A172 (cell line): ENCODE measurements around the gene STARD13. TPM values are rescaled to one million over a fixed set of nuclear protein-coding genes. Genes with fewer than 3 reads are reported as not detected.

Source experiments
- DNase-seq: peaks from one replicate; pipeline ENCODE4 v3.0.0-alpha.2; 2015; ENCODE audit warnings: low spot score
- total RNA-seq: library from RNA; depleted of rRNA; stranded (reverse); fragments of >200 nt; shearing (Covaris generic); gene quantifications from 2 replicates; pipeline ENCODE4 v1.2.3, GENCODE V29; 2014; rRNA removed

STARD13 gene, protein sequence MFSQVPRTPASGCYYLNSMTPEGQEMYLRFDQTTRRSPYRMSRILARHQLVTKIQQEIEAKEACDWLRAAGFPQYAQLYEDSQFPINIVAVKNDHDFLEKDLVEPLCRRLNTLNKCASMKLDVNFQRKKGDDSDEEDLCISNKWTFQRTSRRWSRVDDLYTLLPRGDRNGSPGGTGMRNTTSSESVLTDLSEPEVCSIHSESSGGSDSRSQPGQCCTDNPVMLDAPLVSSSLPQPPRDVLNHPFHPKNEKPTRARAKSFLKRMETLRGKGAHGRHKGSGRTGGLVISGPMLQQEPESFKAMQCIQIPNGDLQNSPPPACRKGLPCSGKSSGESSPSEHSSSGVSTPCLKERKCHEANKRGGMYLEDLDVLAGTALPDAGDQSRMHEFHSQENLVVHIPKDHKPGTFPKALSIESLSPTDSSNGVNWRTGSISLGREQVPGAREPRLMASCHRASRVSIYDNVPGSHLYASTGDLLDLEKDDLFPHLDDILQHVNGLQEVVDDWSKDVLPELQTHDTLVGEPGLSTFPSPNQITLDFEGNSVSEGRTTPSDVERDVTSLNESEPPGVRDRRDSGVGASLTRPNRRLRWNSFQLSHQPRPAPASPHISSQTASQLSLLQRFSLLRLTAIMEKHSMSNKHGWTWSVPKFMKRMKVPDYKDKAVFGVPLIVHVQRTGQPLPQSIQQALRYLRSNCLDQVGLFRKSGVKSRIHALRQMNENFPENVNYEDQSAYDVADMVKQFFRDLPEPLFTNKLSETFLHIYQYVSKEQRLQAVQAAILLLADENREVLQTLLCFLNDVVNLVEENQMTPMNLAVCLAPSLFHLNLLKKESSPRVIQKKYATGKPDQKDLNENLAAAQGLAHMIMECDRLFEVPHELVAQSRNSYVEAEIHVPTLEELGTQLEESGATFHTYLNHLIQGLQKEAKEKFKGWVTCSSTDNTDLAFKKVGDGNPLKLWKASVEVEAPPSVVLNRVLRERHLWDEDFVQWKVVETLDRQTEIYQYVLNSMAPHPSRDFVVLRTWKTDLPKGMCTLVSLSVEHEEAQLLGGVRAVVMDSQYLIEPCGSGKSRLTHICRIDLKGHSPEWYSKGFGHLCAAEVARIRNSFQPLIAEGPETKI
- total RNA-seq, result 8.3 and 9.0 TPM in 2 replicates

DNA sequence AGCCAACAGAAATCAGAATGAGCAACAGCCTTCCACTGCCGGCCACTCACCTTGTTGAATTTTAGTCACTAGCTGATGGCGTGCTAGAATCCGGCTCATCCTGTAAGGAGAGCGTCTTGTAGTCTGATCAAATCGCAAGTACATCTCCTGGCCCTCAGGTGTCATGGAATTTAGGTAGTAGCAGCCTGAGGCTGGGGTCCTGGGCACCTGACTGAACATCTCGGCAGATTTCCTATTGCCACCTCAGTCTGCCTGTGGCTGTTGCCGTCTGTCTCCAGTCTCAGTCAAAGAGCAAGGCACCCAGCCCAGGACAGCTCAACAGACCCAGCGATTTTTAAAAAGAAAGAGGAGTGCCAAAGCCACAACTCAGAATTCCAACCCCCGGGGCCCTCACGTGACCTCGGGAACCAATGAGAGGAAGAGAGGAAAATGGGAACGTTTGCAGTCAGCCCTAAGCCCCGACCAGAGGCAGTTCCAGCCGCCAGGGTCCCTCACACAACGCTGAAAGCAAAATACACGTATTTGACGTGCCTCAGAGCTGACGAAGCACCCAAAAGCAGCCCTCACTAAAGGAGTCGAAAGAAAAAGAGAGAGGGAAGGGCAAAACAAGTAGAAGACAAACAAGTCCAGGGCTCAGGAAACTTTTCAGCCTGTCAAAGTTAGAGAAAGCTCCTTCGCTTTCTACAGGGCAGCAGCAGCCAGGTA is at the start of gene STARD13:
Gene STARD13 (minus strand): TSS at position 336 of the 705 bp plus-strand sequence. CDS start 117 bp downstream, at position 219.
- peak; percentile 96 for DNase-seq

DNA sequence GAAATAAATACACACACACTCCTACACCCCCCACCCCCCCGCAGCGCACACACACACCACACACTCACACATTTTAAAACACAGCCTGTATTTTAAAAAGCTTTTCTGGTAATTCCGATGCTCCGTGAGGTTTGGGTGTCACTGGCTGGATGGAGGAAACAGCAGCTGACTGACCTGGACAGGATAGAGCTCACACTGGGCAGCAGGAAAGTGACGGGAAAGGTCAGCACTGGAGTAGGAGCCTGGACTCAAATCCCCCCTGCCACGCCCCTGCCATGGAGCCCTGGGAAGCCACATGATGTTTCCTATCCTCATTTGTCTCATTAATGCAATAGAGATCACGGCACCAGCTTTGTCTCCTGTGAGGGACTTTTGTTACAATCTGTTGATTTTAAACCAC is 49.3 kb upstream of the STARD13 start:
- no peak for DNase-seq

DNA sequence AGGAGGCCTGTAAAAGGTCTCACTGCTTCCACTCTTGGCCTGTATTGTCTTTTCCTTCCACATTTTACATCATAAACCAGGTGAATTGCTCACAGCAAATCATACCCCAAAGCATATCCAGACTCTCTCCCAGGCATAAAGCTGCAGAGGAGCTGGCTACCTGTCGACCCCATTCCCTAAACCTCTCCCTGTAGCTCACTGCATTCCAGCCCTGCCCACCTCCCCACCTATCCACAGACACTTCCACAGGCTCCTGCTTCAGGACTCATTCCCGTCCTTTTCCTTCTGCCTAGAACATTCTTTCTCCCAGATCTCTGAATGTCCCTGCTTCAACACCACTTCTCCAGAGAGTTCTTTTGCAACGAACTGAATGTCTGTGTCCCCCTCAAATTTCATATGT is 46.4 kb upstream of the STARD13 start:
- DNase-seq, result no peak

DNA sequence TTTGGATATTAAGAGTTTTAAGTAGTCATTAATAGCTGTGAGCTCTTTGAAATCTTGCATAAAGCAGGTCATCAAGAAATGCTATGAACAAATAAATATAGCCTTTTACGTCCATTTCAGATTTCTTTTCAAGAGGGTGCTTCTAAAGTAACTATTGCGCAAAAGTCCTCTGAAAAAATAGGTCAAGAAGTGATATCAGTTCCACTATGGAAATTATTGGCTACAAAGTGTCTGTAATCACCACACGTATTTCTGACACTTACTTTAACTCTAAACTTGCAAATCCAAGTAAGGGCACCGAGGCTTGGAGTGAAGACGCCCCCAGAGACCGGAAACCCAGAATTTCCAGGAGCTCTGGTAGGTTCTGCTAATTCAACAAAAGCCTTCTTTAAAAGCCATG is 44.9 kb upstream of the STARD13 start:
- no peak for DNase-seq

DNA sequence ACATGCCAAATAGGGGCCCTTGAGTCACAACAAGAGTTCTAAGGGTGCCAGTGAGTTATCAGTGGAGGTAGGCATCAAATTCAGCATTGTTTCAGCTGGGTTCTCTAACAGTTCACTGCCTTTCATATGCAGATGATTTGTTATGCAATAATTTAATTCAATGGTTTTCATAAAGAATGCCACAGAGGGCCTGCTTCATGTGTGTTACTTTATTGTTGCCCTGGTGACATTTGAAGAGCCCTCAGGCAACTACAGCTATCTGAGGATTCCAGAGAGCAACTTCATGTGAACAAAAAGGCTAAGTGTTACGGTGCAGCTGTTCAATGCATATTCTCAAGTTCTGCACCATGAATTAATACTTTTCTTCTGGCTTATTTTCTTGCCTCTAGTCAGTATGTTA is 43.1 kb upstream of the STARD13 start:
- DNase-seq, result no peak

DNA sequence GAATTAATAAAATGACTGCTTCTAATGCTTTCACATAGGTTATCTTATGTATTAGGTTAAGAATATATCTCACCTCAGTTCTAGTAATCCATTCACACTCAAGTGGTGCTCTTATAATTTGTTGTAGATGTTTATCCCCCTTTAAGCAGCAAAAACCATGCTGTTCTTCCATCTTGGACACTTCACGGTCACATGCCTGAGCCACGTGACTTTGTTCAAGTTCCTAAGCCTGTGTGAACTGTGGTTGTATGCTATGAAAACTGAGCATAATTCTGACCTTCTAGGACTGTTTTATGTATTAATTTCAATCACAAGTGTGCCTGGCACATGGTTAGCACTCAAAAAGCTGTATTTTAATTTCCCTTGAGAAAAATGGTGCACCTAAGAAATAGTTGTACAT is 41.2 kb upstream of the STARD13 start:
- DNase-seq, result no peak

DNA sequence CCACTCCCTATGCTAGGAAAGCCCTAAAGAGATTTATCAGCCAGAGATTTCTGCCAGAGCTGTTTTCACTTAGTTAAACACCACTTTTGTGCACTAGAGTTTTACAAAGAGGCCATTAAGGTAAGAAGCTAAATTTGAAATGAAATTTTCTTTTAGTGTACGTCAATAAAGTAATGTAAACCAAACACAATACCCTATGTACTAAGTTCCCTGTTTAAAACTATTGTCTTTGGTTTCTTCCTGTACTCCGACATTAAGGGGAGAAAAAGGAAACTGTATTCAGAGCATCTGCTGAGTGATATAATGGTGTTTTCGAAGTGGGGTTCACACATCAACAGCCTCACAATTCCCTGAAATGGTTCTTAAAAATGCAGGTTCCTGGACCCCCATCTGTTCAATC is 40.7 kb upstream of the STARD13 start:
- DNase-seq, result no peak

DNA sequence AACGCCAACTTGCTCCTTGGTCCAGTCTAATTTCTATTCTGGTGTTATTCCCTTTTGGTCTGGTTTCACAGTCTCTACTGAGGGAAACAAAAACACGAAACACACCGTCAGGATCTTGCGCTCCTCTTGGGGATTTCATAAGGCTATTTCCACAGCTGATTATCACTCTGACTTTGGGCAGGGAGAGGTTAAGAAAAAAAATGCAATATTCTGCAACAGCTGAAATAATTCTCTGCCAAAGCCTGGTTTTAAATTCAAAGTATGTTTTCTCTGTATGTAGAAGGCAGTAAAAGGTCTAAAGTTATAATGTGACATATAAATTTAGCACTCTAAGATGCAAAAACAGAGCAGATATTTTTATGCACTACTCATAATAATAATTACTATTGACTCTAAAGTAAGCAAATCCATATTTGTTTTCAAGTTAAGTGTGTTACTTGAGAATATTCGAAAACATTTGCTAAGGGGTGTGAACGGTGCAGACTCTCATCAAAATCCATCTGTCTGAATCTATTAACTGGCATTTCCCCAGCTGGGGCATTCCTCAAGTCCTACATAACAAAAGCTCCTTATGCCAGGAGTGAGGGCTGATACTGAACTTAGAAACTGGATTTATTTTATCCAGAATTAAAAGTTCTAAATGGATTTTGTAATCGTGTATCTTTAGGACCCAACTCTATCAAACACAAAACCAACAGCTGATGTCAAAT is 38.4 kb upstream of the STARD13 start:
- DNase-seq, result no peak

DNA sequence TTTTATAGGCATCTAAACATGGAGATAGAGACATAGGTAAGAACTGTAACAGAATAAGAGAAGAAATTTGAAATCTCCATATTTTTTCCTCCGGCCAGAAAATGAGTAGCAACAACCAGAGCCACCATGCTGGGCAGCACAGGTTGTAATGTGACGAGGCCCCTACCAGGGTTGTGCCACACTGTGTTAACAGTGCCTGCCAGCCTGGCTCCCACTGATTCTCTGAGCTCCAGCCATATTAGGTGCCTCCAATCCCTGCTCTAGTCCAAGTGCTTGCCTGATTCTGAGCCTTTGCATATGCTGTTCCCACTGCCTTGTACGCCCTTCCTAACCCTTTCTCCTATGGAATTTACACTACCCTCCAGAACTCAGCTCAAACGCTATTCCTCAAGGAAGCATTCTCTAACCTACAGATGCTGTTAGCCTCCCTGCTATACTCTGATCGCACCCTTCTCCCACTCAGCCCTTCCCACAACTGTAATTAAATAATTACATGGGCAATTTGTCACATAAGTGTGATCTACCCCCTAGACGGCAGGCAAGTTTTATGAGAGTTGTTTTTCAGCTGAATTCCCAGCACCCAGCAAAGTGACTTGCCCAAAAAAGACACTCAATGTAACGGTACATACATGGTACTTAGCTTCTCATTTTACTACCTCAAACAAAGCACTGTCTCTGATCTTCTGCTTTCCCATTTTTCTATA is 37.6 kb upstream of the STARD13 start:
- no peak for DNase-seq

DNA sequence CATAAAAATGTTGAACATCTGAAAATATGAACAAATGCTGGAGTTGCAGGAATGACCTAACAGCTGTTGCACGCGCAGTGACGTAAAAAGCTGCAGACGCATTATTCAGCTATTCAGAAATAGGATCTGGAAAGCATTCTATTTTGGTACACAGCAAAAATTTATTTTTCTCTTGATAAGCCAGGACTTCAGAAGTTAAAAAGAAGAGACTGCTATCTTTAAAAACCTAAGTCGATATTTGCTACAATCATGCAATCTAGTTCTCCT is 36.9 kb upstream of the STARD13 start:
- DNase-seq, result no peak

DNA sequence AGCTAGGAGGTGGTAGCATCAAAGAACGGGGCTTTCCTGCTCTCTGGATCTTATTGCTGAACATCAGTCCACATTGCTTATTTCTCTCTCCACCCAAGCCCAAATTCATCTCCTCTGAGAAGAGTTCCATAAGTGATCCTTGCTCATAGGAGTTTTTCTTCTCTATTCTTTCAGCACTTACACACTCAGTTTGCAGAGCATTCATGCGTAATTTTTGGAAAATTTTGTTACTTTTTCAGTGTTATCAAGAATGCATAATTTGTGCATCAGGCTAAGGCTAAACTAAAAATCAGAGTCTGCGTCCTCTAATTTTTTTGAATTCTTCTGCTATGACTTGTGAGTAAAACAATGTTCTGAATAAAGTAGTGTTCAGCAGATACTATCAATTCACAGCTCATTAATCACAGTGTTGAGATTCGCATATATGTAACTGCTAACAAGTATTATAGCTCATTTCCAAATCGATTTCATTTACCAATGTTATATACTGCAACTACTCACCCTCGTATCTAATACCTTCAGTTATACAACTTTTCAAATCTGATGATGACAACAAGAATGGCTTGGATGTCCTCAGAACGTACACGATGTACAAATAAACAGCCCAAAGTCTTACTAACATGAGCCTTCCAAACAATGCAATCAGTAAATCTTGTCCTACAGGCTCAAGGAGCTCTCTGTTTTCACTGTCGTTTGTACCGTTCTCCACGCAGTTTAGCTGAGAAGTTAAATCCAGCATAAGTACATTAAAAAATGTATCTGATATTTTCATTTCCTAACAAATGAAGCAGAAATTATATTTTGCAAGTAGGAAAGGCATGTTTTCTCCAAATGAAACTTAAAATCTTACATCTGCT is 36.4 kb upstream of the STARD13 start:
- no peak for DNase-seq

DNA sequence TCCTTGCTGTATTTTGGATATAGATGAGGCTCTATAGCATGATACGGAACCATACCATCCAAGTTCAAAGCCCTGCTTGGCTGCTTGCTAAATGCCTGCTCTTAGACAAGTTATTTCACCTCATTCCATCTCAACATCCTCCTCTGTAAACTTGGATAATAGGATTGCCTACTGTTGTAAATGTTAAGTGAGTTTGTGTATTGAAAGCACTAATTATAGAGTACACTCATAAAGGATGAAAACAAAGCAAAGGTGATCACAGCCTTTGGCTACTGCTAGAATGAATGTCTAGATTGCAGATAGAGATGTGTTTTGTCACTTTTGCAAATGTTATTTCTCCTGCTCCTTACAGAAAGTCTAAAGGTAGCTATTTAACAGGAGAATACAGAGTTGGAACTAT is 34.3 kb upstream of the STARD13 start:
- no peak for DNase-seq

DNA sequence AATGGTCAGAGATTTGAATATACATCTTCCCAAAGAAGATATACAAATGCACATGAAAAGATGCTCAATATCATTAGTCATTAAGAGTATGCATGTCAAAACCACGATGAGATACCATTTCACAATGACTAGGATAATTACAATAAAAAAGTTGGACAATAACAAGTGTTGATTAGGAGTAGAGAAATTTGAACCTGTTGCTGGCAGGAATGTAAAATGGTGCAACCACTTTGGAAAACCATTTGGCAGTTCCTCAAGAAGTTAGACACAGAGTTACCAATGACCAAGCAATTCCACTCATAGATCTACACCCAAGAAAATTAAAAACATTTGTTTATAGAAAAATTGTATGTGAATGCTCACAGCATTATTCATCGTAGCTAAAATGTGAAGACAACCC is 33.2 kb upstream of the STARD13 start:
- DNase-seq, result no peak

DNA sequence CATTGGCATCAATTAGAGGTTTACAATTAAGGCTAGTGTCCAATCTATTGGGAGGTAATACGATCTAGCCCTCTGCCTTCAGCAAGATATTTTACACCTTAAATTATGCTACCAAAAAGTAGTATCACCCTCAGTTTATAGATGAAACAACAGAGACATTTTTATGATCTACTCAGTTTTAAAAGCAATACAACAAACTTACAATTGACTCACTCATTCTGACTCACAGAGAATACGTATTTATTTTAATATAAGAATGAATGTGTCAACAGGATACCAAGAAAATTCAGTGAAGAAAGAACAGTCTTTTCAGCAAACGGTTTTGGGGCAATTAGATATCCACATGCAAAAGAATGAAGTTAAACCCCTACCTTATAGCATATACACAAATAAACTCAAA is 32.5 kb upstream of the STARD13 start:
- no peak for DNase-seq

DNA sequence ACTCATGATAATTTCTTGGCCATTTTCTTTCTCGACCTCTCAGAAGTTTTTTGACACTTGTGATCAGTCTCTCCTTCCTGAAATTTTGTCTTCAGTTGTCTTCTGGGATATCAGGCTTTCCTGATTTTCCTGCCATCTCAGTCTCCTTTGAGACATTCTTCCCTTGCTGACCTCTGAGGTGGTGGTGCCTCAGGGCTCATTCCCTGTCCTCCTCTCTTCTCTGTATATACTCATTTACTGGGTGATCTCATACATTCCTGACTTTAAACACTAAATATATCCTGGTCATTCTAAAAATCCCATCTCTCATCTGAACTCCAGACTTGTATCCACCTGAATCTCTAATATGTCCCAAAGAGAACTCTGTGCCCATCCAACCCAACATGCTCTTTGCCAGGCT is 31.3 kb upstream of the STARD13 start:
- DNase-seq, result no peak

DNA sequence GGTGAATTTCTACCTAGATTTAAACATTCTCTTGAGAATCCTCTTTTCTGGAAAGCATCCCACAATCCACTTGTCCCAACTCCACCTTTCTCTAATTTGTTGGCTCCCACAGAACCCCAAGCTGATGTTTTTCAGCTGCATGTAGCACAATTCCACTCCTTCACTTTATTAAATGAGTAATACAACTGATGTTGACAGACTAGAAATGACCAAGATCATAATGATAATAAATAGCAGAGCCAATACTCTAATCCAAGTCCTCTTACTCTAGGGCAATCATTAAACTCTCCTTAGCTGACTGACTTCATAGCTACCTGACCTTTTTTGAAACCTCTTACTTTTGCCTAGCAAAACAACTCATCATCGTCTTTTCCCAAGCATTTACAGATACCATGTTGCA is 27.9 kb upstream of the STARD13 start:
- no peak for DNase-seq

DNA sequence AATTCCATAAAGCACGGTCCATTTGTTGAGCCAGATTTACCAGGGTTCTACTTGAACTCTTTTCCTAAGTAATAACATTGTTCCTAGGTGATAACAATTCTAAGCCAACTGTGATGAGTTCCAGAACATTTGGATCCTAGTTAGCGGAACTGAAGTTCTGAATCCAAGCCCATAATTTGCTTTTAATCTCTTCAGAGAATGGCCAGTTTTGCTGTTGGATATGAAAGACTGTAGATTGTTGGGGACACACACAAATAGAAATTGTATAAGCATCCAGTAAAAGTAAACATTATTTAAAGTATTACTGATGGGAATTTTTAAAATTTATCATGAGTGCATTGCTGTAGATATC is 27.3 kb upstream of the STARD13 start:
- DNase-seq, result no peak

DNA sequence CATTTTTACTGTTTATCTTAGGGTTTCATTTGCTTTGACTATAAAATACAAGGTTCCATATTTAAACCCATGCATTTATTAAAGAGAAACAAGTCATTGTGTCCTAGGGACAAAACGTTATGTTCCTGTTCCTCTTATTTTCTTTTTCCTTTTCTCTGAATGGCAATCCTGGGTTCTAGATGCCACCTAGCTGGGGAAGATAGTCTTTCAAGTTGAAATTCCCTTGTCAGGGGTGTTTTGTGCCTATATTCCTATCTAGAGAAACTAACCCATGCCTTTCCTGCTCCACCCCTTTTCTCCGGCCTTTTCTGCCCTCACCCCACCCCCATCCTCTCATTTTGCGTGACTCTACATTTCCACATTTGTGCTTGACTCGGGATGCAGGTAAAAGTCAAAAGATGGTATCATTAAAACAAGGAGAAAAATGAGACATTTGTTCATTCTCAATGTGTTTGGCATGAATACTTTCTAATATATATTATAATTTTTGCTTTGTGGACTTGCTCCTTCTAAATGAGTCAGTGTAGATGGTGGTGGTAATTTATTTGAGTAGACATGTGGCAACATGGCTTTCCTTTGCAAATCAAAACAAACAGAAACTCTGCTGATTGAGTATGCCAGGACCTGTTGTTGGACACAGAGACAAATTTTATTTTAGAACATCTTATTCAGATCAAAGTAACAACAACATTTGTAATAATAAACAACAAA is 26.8 kb upstream of the STARD13 start:
- DNase-seq, result no peak

DNA sequence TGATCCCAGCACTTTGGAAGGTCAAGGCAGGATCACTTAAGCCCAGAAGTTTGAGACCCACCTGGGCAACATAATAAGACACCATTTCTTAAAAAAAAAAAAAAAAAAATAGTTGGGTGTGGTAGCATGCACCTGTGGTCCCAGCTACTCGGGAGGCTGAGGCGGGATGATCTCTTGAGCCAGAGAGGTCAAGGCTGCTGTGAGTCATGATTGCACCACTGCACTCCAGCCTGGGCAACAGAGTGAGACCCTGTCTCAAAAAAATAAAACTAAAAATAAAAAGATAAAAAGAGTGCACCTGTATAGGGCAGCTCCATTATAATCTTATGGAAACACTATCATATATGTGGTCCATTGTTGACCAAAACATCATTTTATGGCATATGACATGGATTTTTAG is 25.5 kb upstream of the STARD13 start:
- no peak for DNase-seq
